Measurements from ENCODE around the gene CACFD1. TPM values are rescaled to one million over a fixed set of nuclear protein-coding genes. Genes with fewer than 3 reads are reported as not detected.

Gene CACFD1
- total and polyA plus RNA-seq, 2 of the 13 experiments (the other 11 are each of a cell fraction or from before 2014, with no cell fraction given): 13.8 to 14.6 TPM

DNA sequence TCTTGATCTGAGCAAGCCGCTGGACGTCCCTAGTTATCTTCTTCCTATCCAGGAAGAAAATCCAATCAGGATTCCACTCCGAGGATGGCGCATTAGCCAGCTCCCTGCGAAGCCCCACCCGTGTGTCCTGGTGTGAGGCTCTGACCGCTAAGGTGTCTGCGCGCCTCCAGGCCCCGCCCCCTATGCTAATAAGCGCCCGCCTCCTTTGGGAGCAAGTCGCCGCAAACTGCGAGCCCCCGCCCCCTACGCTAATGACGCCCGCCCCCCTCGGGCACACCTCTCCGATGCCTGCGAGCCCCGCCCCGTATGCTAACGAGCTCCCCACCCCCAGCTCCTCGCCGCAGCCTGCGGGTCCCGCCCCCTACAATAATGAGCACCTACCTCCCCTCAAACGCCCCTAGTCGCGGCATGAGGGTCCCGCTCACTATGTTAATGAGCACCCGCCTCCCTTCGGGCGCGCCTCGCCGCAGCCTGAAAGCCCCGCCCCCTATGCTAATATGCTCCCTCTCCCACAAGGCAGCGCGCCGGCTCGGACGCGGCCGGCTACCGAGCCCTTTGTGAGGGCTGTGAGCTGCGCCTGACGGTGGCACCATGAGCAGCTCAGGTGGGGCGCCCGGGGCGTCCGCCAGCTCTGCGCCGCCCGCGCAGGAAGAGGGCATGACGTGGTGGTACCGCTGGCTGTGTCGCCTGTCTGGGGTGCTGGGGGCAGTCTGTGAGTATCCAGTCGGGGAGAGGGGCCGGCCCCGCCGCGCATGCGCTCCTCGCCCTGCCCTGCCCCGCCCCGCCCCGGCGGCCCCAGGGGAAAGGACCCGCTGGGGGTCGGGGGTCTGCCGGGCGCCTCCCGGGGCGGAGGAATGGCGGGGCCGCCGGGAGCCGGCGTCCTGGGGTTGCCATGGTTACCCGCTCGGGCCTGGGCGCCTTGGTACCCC is at the start of gene CACFD1 (continued):
- TF ChIP-seq, protein P1, sequence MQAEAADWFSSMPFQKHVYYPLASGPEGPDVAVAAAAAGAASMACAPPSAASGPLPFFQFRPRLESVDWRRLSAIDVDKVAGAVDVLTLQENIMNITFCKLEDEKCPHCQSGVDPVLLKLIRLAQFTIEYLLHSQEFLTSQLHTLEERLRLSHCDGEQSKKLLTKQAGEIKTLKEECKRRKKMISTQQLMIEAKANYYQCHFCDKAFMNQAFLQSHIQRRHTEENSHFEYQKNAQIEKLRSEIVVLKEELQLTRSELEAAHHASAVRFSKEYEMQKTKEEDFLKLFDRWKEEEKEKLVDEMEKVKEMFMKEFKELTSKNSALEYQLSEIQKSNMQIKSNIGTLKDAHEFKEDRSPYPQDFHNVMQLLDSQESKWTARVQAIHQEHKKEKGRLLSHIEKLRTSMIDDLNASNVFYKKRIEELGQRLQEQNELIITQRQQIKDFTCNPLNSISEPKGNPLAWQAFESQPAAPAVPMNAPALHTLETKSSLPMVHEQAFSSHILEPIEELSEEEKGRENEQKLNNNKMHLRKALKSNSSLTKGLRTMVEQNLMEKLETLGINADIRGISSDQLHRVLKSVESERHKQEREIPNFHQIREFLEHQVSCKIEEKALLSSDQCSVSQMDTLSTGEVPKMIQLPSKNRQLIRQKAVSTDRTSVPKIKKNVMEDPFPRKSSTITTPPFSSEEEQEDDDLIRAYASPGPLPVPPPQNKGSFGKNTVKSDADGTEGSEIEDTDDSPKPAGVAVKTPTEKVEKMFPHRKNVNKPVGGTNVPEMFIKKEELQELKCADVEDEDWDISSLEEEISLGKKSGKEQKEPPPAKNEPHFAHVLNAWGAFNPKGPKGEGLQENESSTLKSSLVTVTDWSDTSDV (CRISPR knock-in tag; IDR thresholded peaks at IDR 0.05): no peak
- no peak for TF ChIP-seq SIX4 (CRISPR knock-in tag; IDR thresholded peaks at IDR 0.05)
- TF ChIP-seq, protein P2, sequence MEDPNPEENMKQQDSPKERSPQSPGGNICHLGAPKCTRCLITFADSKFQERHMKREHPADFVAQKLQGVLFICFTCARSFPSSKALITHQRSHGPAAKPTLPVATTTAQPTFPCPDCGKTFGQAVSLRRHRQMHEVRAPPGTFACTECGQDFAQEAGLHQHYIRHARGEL (CRISPR knock-in tag; IDR thresholded peaks at IDR 0.05): no peak
- TF ChIP-seq, protein P3, sequence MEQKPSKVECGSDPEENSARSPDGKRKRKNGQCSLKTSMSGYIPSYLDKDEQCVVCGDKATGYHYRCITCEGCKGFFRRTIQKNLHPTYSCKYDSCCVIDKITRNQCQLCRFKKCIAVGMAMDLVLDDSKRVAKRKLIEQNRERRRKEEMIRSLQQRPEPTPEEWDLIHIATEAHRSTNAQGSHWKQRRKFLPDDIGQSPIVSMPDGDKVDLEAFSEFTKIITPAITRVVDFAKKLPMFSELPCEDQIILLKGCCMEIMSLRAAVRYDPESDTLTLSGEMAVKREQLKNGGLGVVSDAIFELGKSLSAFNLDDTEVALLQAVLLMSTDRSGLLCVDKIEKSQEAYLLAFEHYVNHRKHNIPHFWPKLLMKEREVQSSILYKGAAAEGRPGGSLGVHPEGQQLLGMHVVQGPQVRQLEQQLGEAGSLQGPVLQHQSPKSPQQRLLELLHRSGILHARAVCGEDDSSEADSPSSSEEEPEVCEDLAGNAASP (CRISPR knock-in tag; IDR thresholded peaks at IDR 0.05; ENCODE audit: borderline replicate concordance): peak; percentile 52; the same call in 1 of the 2 replicates
- TF ChIP-seq PAF1 (CRISPR knock-in tag; IDR thresholded peaks at IDR 0.05): no peak
- TF ChIP-seq, protein P4, sequence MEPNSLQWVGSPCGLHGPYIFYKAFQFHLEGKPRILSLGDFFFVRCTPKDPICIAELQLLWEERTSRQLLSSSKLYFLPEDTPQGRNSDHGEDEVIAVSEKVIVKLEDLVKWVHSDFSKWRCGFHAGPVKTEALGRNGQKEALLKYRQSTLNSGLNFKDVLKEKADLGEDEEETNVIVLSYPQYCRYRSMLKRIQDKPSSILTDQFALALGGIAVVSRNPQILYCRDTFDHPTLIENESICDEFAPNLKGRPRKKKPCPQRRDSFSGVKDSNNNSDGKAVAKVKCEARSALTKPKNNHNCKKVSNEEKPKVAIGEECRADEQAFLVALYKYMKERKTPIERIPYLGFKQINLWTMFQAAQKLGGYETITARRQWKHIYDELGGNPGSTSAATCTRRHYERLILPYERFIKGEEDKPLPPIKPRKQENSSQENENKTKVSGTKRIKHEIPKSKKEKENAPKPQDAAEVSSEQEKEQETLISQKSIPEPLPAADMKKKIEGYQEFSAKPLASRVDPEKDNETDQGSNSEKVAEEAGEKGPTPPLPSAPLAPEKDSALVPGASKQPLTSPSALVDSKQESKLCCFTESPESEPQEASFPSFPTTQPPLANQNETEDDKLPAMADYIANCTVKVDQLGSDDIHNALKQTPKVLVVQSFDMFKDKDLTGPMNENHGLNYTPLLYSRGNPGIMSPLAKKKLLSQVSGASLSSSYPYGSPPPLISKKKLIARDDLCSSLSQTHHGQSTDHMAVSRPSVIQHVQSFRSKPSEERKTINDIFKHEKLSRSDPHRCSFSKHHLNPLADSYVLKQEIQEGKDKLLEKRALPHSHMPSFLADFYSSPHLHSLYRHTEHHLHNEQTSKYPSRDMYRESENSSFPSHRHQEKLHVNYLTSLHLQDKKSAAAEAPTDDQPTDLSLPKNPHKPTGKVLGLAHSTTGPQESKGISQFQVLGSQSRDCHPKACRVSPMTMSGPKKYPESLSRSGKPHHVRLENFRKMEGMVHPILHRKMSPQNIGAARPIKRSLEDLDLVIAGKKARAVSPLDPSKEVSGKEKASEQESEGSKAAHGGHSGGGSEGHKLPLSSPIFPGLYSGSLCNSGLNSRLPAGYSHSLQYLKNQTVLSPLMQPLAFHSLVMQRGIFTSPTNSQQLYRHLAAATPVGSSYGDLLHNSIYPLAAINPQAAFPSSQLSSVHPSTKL (CRISPR knock-in tag; IDR thresholded peaks at IDR 0.05): no peak
- TF ChIP-seq ZNF781 (CRISPR knock-in tag; IDR thresholded peaks at IDR 0.05; ENCODE audit: borderline replicate concordance, not compliant biosample characterization): no peak
- TF ChIP-seq MEIS1 (CRISPR knock-in tag; IDR thresholded peaks at IDR 0.05; ENCODE audit: borderline replicate concordance): no peak
- TF ChIP-seq, protein P5, sequence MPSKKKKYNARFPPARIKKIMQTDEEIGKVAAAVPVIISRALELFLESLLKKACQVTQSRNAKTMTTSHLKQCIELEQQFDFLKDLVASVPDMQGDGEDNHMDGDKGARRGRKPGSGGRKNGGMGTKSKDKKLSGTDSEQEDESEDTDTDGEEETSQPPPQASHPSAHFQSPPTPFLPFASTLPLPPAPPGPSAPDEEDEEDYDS (CRISPR knock-in tag; IDR thresholded peaks at IDR 0.05): peak; percentile 56; the same call in 1 of the 2 replicates
- no peak for TF ChIP-seq ZNF44 (CRISPR knock-in tag; IDR thresholded peaks at IDR 0.05)
- TF ChIP-seq, protein P6, sequence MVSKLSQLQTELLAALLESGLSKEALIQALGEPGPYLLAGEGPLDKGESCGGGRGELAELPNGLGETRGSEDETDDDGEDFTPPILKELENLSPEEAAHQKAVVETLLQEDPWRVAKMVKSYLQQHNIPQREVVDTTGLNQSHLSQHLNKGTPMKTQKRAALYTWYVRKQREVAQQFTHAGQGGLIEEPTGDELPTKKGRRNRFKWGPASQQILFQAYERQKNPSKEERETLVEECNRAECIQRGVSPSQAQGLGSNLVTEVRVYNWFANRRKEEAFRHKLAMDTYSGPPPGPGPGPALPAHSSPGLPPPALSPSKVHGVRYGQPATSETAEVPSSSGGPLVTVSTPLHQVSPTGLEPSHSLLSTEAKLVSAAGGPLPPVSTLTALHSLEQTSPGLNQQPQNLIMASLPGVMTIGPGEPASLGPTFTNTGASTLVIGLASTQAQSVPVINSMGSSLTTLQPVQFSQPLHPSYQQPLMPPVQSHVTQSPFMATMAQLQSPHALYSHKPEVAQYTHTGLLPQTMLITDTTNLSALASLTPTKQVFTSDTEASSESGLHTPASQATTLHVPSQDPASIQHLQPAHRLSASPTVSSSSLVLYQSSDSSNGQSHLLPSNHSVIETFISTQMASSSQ (IDR thresholded peaks at IDR 0.05; ENCODE audit: low read depth): no peak
- TF ChIP-seq, protein P6 (CRISPR knock-in tag; IDR thresholded peaks at IDR 0.05; ENCODE audit: borderline replicate concordance): no peak; the same call in 1 of the 2 replicates
- no peak for TF ChIP-seq PITX1 (CRISPR knock-in tag; IDR thresholded peaks at IDR 0.05)
- TF ChIP-seq NFE2L2 (IDR thresholded peaks at IDR 0.05; ENCODE audit: low read length): no peak

Measured in HepG2 (cell line).